ENCODE measurements around the gene OSMR.

Gene OSMR

DNA sequence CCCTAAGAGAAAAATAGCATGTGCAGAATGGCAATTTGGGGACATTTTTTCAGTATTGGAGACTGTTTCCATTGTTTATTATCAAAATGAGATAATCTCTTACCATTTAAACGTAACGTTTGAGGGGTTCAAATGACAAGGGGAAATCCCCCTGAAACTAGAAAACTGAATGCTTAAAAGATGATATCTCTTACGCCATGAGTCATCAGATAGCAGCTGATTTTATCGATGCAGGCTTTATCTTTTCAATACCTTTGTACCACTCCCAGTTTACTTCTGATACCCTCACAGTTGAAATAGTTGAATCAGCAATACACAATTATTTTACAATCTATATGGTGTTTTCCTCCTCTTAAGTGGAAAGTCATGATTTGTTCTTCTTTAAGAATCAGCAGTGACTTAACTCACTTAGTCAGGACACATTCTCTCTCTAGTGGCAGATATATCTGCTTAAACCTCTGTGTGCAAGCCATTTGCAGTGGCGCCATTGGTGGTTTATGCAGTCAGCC, 29.2 kb downstream of the OSMR start:
- DNase-seq: no peak

DNA sequence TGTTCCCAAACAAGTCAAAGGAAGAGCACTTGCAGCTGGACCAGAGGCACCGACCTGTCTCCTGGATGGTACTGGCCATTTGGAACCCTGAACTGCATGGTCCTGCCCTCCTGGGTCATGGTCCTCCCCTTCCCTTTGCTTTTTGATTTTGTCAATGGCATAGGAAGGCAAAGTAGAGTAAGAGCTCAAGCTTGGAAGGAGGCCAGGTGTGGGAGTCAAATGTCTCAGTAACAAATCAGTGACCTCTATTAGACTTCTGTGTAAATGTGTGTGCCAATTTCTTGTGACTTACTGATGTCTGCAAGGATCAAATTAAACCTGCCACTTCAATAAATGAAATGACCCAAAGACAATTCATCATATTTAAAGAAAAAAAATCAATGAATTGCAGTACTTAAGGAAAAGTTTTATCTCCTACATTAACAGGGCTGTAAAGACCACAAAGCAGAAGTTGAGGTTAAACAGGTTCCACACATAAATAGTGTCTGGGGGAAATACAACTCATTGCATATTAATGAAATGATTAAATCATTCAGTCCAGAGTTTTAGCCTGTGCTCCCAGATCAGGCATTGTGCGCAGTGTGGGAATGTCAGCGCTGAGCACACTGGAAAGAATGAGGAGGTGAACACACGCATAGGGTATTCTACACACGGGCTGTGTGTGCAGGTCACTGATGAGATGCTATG, 32.7 kb downstream of the OSMR start:
- no peak for DNase-seq

DNA sequence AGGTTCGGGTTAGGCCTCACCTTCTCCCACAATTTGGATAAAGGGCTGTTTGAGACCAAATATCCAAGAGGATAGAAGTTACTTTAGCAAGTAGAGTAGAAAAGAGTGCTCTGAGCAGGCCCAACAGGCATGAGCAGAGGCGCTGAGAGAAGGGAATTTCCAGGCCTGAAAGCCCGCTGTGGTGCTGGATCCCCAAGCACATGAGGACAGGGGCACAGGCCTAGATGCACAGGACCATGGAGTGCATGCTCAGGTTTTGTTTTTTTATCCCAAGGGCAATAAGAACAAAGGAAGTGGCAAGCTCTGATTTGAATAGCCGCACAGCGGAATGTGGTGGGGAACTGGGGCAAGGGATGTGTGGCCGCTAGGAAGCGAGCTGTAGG, 33.3 kb downstream of the OSMR start:
- DNase-seq: no peak

DNA sequence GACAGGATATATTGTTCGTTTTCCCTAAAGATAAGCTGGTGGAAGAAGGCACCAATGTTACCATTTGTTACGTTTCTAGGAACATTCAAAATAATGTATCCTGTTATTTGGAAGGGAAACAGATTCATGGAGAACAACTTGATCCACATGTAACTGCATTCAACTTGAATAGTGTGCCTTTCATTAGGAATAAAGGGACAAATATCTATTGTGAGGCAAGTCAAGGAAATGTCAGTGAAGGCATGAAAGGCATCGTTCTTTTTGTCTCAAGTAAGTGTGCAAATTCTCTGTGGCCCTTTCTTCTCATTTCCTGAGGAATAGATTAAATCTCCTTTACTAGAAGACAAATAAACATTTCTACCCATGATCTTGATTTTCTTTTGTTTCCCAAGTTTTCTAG, 38.0 kb downstream of the OSMR start:
- DNase-seq: no peak

DNA sequence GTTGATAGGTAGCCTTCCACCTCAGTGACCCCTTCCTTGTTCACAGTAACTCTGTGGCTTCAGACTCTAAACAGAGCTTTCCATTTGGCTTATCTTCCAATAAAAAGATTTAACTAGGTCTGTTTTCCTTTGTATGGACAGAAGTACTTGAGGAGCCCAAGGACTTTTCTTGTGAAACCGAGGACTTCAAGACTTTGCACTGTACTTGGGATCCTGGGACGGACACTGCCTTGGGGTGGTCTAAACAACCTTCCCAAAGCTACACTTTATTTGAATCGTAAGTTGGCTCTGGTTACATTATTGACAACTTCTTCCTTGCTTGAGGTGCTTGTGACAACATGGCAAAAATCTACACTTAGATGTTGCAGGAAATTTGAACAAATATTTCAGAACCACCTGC, 39.4 kb downstream of the OSMR start:
- no peak for DNase-seq

DNA sequence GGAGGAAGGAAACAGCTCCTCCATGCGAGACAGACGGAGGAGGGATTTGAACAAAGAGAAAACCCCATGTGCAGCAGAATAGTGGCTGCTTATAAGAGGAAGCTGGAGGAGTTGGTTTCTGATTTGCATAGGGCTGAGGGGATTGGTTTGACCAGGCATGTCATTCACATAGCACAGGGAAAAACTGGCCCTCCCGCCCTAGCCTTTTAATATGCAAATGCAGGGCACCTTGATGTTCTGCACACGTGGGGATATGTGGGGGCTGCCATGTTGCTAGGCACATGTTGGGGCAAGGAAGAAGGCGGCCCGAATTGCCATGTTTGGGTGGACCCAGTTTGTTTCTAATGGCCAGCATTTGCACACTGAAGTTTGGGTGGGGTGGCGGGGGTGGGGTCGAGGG, 42.2 kb downstream of the OSMR start:
- DNase-seq: no peak

DNA sequence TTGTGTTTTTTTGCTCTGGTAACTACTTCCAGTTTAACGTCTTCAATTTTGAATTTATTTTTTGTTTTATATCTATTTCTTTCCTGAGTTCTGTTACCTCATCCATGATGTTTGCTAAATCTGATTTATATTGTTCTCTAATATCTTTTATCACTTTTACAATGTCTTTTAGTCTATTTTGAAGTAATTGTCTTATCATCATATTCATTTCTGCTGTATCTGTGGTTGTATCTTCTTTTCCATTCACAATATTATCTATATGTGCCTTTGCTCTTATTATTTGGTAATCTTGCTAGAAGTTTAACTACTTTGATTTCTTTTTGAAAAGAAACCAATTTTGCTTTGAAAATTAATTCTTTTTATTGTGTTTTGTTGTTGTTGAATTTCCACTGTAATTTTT, 43.6 kb downstream of the OSMR start:
- no peak for DNase-seq

DNA sequence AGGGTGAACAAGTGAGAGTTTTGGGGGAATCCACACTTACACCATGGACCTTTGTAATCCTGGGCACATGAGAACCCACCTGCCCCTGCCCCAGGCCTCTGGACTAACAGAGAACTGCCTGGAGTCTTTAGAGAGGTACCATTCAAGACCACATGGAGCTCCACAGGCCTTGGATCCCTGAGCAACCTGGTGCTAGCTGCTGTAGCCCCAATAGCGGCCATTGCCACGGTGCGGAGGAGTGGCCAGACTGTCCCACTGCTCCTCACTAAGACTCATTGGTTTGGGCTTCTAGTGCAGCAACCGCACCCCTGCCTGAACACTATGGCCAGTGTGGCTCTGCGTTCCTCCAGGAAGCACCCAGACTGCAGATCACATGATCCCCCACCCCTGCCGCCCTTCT, 45.8 kb downstream of the OSMR start:
- no peak for DNase-seq

DNA sequence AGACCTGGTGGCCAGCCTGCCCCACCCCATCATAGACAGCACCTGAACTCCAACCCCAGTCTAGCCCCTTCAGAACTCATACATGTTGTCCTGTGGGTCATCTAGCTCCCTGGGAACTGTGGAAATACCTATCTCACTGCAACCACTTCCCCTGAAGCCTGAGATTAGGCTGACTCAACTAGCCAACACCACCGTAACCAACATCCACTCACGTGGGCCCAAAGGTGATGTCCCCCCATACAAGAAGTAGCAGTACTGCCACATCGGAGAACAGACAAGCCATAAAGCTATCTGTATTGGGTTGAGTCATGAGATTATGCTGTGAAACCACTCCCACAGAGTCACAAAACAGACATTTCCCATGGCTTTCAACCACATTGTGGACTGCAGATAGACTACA, 46.6 kb downstream of the OSMR start:
- DNase-seq: no peak

DNA sequence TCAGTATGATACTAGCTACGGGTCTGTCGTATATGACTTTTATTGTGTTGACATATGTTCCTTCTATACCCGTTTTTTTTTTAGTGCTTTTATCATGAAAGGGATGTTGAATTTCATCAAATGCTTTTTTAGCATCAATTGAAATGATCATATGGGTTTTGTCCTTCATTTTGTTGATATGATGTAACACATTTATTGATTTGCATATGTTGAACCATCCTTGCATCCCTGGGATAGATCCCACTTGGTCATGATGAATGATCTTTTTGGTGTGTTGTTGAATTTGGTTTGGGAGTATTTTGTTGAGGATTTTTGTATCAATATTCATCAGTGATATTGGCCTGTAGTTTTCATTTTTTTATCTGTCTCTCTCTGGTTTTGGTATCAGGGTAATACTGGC, 50.9 kb downstream of the OSMR start:
- no peak for DNase-seq

DNA sequence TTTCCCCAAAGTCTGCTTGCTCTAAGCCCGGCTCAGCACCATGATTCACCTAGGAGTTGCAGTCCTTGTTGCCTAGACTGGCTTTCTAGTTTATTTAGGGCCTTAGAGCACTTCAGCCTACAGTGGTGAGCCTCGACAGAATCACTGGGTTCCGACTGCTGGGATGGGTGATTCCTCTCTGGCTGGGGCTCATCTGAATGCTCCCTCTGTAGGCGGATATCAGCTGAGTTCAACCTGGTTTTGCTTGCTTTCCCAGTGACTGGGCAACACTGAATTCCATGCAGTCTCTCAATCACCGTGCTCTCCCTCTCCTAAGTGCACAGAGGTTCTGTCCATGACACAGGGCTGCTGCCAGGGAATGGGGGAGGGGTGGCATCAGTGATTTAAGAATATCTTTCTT, 54.1 kb downstream of the OSMR start:
- no peak for DNase-seq

DNA sequence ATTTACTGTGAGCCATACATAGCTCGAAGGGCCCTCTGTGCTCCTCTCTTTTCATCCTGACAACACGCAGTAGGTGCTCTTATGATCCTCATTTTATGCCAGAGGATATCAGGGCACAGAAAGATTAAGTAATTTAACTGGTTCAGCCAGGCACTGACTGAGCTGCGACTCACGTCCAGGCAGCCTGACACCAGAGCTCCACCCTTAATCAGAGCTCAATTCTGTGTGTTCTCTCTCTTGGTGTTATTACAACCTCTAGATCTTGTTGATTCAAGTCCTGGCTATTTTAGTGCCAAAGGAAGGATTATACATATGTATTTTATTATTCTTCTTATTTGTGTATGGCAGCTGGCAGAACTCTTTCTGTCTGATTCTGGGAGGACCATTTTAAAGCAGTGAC, 59.7 kb downstream of the OSMR start:
- DNase-seq: no peak

DNA sequence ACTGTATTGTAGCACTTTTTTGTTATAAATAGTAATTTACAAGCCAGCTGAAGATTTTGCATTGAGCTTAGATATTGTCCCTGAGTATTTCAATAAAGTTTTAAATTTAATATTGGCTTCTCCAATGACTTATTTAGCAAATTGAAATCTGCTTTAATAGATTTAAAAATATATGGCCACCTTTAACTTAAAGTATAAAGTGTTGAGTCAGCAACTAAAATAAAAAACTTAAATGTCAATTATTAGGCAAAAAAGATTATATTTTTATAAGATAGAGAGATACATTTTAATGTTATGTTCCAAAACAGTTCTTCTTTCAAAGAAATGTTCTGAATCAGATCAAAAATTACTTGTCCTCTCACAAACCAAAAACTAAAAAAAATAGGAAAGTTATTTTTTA, 60.7 kb downstream of the OSMR start:
- no peak for DNase-seq

DNA sequence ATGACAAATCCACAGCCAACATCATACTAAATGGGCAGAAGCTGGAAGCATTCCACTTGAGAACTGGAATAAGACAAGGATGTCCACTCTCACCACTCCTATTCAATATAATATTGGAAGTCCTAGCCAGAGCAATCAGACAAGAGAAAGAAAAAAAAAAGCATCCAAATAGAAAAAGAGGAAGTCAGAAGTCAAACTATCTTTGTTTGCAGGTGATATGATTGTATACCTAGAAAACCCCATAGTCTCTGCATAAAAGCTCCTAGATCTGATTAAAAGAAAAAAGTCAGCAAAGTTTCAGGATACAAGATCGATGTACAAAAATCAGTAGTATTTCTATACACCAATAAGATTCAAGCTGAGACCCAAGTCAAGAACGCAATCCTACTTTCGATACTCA, 66.1 kb downstream of the OSMR start:
- no peak for DNase-seq

DNA sequence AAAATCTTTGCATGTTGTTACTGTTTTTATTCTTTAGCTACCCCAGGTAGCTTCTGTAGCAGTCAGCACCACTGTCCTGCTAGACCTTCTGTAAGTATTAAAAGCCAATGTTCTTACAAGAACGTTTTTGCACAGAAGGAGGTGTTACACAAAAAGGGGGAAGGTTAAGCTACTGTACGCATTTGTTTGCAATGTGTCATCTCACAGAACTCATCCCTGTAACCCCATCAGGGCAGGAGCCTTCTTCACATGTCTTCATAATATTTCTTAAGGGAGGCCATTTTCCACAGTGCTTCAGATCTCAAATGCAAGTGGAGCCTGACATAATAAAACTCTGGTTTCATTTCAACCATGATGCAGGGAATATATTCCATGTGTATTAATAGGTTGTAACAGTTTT, 67.9 kb downstream of the OSMR start:
- no peak for DNase-seq

DNA sequence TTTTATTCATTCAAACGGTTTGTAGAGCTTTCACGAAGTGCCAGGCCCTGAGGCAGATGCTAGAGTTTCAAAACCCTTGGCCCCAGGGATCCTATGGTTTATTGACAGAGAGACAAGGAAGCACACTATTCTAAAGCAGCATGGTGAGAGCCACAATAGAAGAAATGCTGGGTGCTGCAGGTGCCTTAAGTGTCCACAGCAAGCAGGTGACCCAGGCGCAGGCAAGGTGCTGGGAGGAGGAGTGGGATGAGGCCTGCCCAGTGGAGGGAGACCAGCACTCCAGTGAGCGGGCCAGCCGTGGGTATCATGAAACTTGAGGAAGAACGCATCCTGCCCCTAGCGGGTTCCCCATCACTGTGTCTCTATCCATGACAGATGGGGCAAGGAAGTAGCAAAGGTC, 71.0 kb downstream of the OSMR start:
- no peak for DNase-seq

DNA sequence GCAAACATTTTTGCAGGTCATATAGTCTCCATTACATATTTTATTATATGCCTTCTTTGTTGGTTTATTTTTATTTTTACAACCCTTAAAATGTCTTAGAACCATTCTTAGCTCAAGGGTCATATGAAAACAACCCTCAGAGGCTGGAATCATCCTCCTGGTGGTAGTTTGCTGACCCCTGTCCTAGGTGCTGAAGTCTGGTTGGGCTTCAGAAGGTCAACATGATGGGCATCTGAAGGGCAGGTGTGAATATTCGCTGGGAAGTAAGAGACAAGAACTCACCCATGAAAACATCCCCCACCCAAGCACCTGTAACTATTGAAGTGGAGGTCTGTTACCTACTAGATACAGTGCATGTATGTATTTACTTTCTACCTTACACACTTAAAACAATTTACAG, 75.4 kb downstream of the OSMR start:
- DNase-seq: no peak

DNA sequence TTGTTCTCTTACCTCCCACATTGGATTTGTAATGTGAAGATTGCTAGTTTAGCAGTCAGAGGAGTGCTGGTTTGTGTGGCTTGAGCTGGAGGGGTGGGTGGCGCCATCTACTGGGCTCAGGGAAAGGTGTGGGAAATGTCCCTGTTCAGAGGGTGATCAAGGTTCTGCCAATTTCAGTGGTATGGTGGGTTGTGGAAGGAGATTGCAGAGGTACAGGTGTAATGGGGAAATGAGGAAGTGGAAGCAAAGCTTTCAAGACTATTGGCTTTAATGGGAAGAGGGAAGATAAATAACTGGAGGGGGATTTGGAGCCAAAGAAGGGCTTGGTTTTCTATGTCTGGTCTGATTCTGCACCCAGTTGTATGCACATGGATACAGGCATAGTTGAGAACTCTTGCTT, 76.4 kb downstream of the OSMR start:
- peak; percentile 10 for DNase-seq

DNA sequence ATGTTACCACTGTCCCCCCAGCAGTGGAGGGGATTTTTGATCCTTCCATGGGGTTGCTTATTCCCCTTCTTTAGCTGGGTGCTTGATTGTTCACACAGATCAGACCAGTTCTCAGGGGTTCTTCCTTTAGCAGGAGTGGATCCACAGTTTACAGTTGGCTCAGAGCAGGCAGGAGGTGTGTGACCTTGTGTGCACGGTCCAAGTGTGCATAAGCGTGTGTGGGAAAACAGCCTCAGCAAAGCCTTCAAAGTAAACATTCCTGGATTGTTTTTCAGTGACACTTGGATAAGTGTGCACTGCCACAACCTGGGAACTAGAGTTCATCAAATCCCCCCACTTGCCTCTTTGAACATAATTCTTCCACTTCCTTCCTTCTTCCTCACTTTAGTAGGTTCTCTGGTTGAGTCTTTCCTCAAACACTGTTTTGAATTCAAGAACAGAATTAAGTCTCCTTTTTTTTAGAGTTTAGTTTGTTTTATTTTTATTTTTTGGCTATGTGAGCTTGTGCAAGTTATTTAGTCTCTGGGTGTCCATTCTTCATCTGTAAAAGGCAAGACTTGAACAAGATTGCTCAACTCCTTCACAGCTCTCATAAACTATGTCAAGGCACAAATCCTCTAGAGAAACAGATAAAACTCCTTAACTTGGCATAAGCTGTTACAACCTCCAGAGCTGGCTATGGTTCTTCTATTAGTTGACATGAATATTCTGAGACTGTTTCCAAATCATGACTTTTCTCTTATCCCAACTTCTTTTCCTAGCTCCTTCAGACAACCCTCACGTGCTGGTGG, 78.0 kb downstream of the OSMR start:
- no peak for DNase-seq

DNA sequence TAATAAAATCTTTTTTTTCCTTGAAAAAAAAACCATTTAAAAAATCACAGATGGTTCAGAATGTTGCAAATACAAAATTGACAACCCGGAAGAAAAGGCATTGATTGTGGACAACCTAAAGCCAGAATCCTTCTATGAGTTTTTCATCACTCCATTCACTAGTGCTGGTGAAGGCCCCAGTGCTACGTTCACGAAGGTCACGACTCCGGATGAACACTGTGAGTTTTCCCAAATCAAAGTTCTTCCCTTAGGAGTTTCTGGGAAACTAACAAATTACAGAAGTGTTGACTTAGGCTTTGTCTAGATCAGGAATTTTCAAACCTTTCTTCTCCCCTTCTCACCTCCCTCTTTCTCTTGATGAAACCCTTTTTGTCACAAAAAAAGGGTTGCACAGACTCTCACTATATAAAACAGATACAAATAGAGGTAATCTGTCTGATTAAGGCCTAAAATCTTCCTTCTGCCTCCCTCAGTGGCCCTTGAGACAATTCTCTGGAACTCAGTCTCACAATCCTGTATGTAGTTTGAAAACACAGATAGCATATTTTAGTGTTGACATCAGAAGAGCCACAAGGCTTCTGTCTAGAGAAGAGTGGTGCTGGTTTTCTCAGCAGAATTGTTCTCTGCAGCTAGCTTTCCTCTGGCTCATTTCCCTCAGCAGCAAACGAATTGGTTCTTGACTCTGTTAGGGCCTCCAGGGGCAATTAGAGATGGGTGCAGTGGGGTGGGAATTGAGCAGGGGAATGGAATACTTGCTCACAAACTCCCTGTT, 79.5 kb downstream of the OSMR start:
- no peak for DNase-seq

DNA sequence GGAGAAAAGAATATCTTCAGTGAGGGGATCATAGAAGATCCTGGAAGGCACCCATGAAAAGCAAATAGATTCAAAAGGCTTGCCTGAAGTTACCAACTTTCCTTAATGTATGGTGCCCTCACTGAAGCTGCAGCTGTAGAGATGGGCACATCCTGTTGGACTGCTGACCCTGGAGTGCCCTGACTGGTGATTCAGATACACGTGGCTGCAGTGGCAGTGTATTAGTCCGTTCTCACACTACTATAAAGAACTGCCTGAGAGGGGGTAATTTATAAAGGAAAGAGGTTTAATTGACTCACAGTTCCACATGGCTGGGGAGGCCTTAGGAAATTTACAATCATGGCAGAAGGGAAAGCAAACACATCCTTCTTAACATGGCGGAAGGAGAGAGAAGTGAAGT, 80.3 kb downstream of the OSMR start:
- no peak for DNase-seq

DNA sequence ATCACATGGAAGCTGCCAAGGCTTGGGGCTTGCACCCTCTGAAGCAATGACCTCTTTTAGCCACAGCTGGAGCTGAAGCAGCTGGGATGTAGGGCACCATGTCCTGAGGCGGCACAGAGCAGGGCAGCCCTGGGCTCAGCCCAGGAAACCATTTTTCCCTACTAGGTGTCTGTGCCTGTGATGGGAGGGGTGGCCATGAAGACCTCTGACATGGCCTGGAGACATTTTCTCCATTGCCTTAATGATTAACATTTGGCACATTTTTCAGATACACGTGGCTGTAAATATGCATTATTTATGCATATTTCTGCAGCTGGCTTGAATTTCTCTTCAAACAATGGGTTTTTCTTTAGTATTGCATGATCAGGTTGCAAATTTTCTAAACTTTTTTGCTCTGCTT, 81.7 kb downstream of the OSMR start:
- no peak for DNase-seq

DNA sequence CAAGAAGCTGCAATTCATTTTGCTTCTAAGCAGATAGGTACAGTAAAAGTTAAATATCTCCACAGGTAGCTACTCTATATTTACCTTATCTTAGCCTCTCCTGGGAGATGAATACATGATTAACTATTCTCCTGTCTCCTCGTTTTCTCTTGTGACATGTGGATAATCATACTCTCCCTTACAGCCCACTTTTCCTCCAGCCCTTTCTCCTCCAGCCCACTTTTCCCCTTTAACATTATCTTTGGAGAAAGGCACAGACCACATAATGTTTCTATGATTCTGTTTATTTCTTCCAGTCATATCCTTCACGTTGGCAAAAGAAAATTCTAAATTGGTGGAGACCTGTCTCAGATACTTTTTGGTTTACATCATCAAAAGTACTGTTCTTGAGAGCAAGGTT, 84.0 kb downstream of the OSMR start:
- no peak for DNase-seq

DNA sequence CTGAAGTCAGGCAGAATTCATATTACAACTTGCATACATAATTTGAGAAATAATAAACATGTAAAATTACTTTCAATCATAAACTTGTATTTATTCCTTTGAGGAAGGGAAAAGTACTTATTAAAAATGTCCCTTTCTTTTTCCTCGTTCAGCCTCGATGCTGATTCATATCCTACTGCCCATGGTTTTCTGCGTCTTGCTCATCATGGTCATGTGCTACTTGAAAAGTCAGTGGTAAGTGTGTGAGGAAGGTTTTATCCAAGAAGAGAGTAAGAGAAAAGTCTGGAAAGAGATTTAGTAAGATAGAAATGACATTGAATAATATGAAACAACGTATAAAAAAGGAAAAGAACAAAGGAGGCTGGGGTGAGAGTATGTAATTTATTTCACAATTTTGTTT, 85.9 kb downstream of the OSMR start:
- DNase-seq: no peak

Measured in NCI-H774 (cell line).